Mesendoderm (in vitro differentiated cells): Measurements from ENCODE around the gene ATP5MC2.
"Not testable (repeated sequence)": the region's sequence is repeated elsewhere in the genome, so short reads cannot be mapped to it uniquely, and the experiment has no call there.

Source experiments
- DNase-seq: peaks from one replicate; pipeline ENCODE4 v3.0.0; 2013
- H2AK5ac ChIP-seq: 2 replicates; pipeline ENCODE4 v1.6.1; 2013; ENCODE audit warnings: low read length, inconsistent platforms
- H2BK120ac ChIP-seq: 2 replicates; pipeline ENCODE4 v1.6.1; 2013; ENCODE audit warnings: low read depth, mild to moderate bottlenecking, low read length, moderate library complexity, mixed read lengths
- H2BK15ac ChIP-seq: replicated peaks from 2 replicates; pipeline ENCODE4 v1.6.1; 2013; ENCODE audit warnings: low read depth, mild to moderate bottlenecking, moderate library complexity
- H2BK5ac ChIP-seq: 2 replicates; pipeline ENCODE4 v1.6.1; 2013; ENCODE audit warnings: low read length, inconsistent platforms
- H3K18ac ChIP-seq: 2 replicates; pipeline ENCODE4 v1.6.1; 2013; ENCODE audit warnings: mild to moderate bottlenecking, low read length, mixed read lengths
- H3K23ac ChIP-seq: one replicate; pipeline ENCODE4 v1.6.1; 2013; ENCODE audit warnings: low read length
- H3K27ac ChIP-seq: 2 replicates; pipeline ENCODE4 v1.5.1; 2013; ENCODE audit warnings: low read depth, mild to moderate bottlenecking, inconsistent platforms, low read length, moderate library complexity
- H3K27me3 ChIP-seq: 2 replicates; pipeline ENCODE4 v1.6.1; 2013; ENCODE audit warnings: low read length, control low read depth, mild to moderate bottlenecking, inconsistent platforms; ENCODE audit not compliant: insufficient read depth, poor library complexity
- H3K36me3 ChIP-seq: 2 replicates; pipeline ENCODE4 v1.6.1; 2013; ENCODE audit warnings: low read length, inconsistent platforms; ENCODE audit not compliant: control insufficient read depth, insufficient read depth
- H3K4ac ChIP-seq: one replicate; pipeline ENCODE4 v1.6.1; 2013; ENCODE audit warnings: low read depth, mild to moderate bottlenecking, low read length, moderate library complexity
- H3K4me1 ChIP-seq: 2 replicates; pipeline ENCODE4 v1.6.1; 2013; ENCODE audit warnings: low read depth, low read length, inconsistent platforms; ENCODE audit not compliant: control insufficient read depth
- H3K4me2 ChIP-seq: 2 replicates; pipeline ENCODE4 v1.6.1; 2013; ENCODE audit warnings: low read length
- H3K4me3 ChIP-seq: 2 replicates; pipeline ENCODE4 v1.5.1; 2013; ENCODE audit warnings: mild to moderate bottlenecking, low read length
- H3K56ac ChIP-seq: one replicate; pipeline ENCODE4 v1.6.1; 2013; ENCODE audit warnings: low read length
- H3K79me1 ChIP-seq: 2 replicates; pipeline ENCODE4 v1.6.1; 2013; ENCODE audit warnings: low read length, inconsistent platforms
- H3K79me2 ChIP-seq: 2 replicates; pipeline ENCODE4 v1.6.1; 2013; ENCODE audit warnings: mild to moderate bottlenecking, low read length; ENCODE audit not compliant: control insufficient read depth, insufficient read depth
- H3K9ac ChIP-seq: 2 replicates; pipeline ENCODE4 v1.6.1; 2013; ENCODE audit warnings: low read length, inconsistent platforms
- H4K5ac ChIP-seq: one replicate; pipeline ENCODE4 v1.6.1; 2013; ENCODE audit warnings: low read length
- H4K8ac ChIP-seq: one replicate; pipeline ENCODE4 v1.6.1; 2013; ENCODE audit warnings: low read depth, mild to moderate bottlenecking, control low read depth, low read length, moderate library complexity
- WGBS: extraction: QIAGEN DNeasy Blood & Tissue Kit; methylation state at CpG from one replicate; pipeline ENCODE4 v1.1.7; 2013; ENCODE audit warnings: low lambda C conversion rate, missing lambda C conversion rate; ENCODE audit not compliant: insufficient coverage; ENCODE audit errors: extremely low coverage; 5-methylcytosine and 5-hydroxymethylcytosine counted together

Gene ATP5MC2

DNA sequence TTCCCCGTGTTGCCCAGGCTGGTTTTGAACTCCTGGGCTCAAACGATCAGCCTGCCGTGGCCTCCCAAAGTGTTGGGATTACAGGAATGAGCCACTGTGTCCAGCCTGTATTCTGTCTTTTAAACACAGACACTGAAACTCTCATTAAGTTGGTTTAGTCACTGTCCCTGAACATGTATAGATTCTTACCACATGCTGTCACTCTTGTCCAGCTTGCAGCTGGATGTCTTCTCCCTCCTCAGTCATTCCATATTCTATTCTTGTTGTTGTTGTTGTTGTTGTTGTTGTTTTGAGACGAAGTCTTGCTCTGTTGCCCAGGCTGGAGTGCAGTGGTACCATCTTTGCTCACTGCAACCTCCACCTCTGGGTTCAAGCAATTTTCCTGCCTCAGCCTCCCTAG is 12.3 kb upstream of the ATP5MC2 start:
- H3K79me2 ChIP-seq: no peaks in the 10 kb centered on the region
- H3K27ac ChIP-seq: no peak overlapping the region
- H3K56ac ChIP-seq: no peak overlapping the region
- H4K5ac ChIP-seq: no peak overlapping the region
- H2BK5ac ChIP-seq: no peak overlapping the region
- H3K18ac ChIP-seq: no peak overlapping the region
- H3K79me1 ChIP-seq: no peaks in the 10 kb centered on the region
- H3K4me1 ChIP-seq: no peaks in the 10 kb centered on the region
- H3K36me3 ChIP-seq: no peaks in the 10 kb centered on the region
- H3K9ac ChIP-seq: no peak overlapping the region
- H2BK15ac ChIP-seq: no peak overlapping the region
- no peak overlapping the region for H2BK120ac ChIP-seq
- DNase-seq: no peak
- WGBS: no CpG with 5 or more reads among the region's 4 CpGs
- no peak overlapping the region for H3K4me2 ChIP-seq
- H3K27me3 ChIP-seq: no peaks in the 10 kb centered on the region
- no peak overlapping the region for H3K4ac ChIP-seq
- H3K4me3 ChIP-seq: no peak overlapping the region
- no peak overlapping the region for H3K23ac ChIP-seq
- no peak overlapping the region for H2AK5ac ChIP-seq
- H4K8ac ChIP-seq: no peak overlapping the region

DNA sequence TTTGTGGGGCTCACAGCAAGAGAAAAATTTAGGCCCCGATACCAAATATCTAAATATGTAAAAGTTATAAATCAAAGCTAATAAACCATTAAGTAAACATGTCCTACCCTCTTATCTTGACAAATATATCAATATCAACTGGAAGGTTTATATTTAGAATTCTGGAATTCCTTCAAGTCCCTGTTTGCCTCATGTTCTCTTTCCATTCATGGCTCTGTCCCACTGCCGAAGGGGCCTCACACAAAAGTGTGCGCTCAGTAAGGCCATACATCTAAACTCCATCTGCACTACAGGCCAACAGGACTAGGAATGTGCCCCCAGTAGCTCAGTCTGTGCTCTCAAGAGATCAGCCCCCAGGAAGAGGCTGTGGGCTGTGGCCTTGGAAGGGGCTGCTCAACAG is 10.6 kb upstream of the ATP5MC2 start:
- Histone ChIP-seq H2AK5ac (no peak overlapping the region), H3K4me3 (no peak overlapping the region), H3K56ac (no peak overlapping the region), H3K9ac (no peak overlapping the region), H3K79me1 (no peaks in the 10 kb centered on the region), H4K5ac (no peak overlapping the region), H3K4me1 (no peaks in the 10 kb centered on the region), H3K4ac (no peak overlapping the region), H3K4me2 (no peak overlapping the region), H2BK15ac (no peak overlapping the region), H4K8ac (no peak overlapping the region), H2BK120ac (no peak overlapping the region), H3K27ac (no peak overlapping the region), H3K23ac (no peak overlapping the region), H2BK5ac (no peak overlapping the region), H3K27me3 (no peaks in the 10 kb centered on the region), H3K79me2 (no peaks in the 10 kb centered on the region), H3K36me3 (no peaks in the 10 kb centered on the region), H3K18ac (no peak overlapping the region)
- DNase-seq: no peak
- no CpG with 5 or more reads among the region's 3 CpGs for WGBS

DNA sequence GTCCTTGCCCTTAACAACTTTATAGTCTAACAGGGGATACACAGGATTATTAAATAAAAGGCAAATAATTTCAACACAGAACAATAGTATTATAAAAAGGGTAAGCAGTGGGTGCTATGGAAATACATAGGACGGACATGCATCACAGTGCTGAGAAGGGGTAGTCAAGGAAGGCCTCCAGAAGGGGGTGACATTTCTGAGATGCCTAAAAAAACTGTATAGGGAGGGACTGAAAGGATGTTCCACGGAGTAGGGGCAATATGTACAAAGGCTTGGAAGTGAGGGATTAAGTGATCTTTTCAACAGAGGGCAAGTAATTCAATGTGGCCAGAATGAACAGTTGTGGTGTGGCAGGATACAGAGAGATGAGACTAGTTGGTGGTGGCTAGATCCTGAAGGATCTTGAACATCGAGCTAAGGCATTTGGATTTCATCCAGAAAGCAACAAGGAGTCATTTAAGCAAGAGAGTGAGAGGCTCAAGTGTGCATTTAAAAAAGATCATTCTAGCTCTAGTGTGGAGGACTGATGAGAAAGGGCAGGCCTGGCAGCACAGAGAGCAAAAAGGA is 8.9 kb upstream of the ATP5MC2 start:
- DNase-seq: no peak
- H3K4me3 ChIP-seq: no peak overlapping the region
- no peak overlapping the region for H2BK120ac ChIP-seq
- no peak overlapping the region for H3K4ac ChIP-seq
- H3K79me1 ChIP-seq: no peaks in the 10 kb centered on the region
- H3K79me2 ChIP-seq: no peaks in the 10 kb centered on the region
- H2BK5ac ChIP-seq: no peak overlapping the region
- no peak overlapping the region for H4K5ac ChIP-seq
- H3K18ac ChIP-seq: no peak overlapping the region
- H3K56ac ChIP-seq: no peak overlapping the region
- no peaks in the 10 kb centered on the region for H3K27me3 ChIP-seq
- WGBS: no CpG with 5 or more reads among the region's 3 CpGs
- no peaks in the 10 kb centered on the region for H3K4me1 ChIP-seq
- no peak overlapping the region for H4K8ac ChIP-seq
- H3K36me3 ChIP-seq: no peaks in the 10 kb centered on the region
- no peak overlapping the region for H2AK5ac ChIP-seq
- H3K9ac ChIP-seq: no peak overlapping the region
- no peak overlapping the region for H3K23ac ChIP-seq
- no peak overlapping the region for H3K4me2 ChIP-seq
- no peak overlapping the region for H2BK15ac ChIP-seq
- H3K27ac ChIP-seq: no peak overlapping the region

DNA sequence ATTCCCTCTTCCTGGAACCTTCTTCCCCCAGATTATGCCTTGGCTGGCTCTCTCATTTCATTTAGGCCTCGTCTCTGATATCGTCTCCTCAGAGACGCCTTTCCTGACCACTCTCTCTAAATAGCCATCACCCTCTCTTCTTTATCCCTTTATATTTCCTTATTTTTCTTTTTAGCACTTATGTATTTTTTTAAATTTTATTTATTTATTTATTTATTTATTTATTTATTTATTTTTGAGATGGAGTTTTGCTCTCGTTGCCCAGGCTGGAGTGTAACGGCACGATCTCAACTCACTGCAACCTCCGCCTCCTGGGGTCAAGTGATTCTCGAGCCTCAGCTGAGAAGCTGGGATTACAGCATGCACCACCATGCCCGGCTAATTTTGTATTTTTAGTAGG is 8.1 kb upstream of the ATP5MC2 start:
- DNase-seq: no peak
- Histone ChIP-seq H3K4me1 (no peaks in the 10 kb centered on the region), H3K36me3 (no peaks in the 10 kb centered on the region), H4K5ac (no peak overlapping the region), H2AK5ac (no peak overlapping the region), H4K8ac (no peak overlapping the region), H2BK120ac (no peak overlapping the region), H3K79me2 (no peaks in the 10 kb centered on the region), H3K27me3 (no peaks in the 10 kb centered on the region), H3K56ac (no peak overlapping the region), H3K27ac (no peak overlapping the region), H3K4ac (no peak overlapping the region), H3K18ac (no peak overlapping the region), H2BK5ac (no peak overlapping the region), H3K9ac (no peak overlapping the region), H3K23ac (no peak overlapping the region), H3K79me1 (no peaks in the 10 kb centered on the region), H2BK15ac (no peak overlapping the region), H3K4me3 (no peak overlapping the region), H3K4me2 (no peak overlapping the region)
- WGBS: no CpG with 5 or more reads among the region's 9 CpGs

DNA sequence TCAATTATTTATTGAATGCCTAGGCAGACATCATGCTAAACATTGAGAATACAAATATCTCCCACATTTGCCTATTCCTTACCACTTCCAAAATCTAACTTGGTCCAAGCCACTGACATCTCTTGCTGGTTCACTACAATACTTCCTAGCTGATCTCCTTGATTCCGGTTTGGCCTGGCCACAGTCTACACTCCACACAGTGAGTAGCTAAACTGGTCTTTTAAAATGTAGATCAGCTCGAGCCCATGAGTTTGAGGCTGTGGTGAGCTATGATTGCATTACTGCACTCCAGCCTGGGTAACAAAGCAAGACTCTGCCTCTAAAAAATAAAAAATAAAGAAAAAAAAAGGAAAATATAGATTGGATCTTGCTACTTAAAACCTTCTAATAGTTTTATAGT is 7.6 kb upstream of the ATP5MC2 start:
- peak overlapping the region; percentile 15 for H3K56ac ChIP-seq
- no peaks in the 10 kb centered on the region for H3K36me3 ChIP-seq
- H4K8ac ChIP-seq: no peak overlapping the region
- no peaks in the 10 kb centered on the region for H3K4me1 ChIP-seq
- H3K23ac ChIP-seq: no peak overlapping the region
- H3K79me1 ChIP-seq: no peaks in the 10 kb centered on the region
- H3K4me3 ChIP-seq: no peak overlapping the region
- no peak overlapping the region for H3K4ac ChIP-seq
- H3K27me3 ChIP-seq: no peaks in the 10 kb centered on the region
- H3K4me2 ChIP-seq: no peak overlapping the region
- H3K18ac ChIP-seq: no peak overlapping the region
- H2BK15ac ChIP-seq: no peak overlapping the region
- no CpG with 5 or more reads among the region's 2 CpGs for WGBS
- H2BK5ac ChIP-seq: no peak overlapping the region
- no peak for DNase-seq
- no peaks in the 10 kb centered on the region for H3K79me2 ChIP-seq
- no peak overlapping the region for H4K5ac ChIP-seq
- no peak overlapping the region for H2AK5ac ChIP-seq
- H3K27ac ChIP-seq: no peak overlapping the region
- no peak overlapping the region for H2BK120ac ChIP-seq
- H3K9ac ChIP-seq: no peak overlapping the region

DNA sequence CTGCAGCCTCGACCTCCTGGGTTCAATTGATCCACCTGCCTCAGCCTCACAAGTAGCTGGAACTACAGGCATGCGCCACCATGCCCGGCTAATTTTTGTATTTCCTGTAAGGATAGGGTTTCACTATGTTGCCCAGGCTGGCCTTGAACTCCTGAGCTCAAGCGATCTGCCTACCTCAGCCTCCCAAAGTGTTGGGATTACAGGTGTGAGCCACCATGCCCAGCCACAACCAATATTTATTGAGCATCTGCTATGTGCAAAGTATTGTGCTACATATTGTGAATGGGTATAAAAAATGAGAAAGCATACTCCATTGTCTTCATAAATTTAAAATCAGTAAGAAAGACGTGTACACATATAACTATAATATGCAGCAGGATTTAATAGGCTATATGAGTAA is 4.2 kb upstream of the ATP5MC2 start:
- H3K9ac ChIP-seq, H3K79me1 ChIP-seq, H3K56ac ChIP-seq, H4K5ac ChIP-seq, H3K4ac ChIP-seq, H4K8ac ChIP-seq, H3K4me3 ChIP-seq, H3K23ac ChIP-seq, H3K27me3 ChIP-seq, H3K27ac ChIP-seq, H3K36me3 ChIP-seq, H3K18ac ChIP-seq, H2BK120ac ChIP-seq, H3K4me2 ChIP-seq, H2BK5ac ChIP-seq, H2BK15ac ChIP-seq, H3K79me2 ChIP-seq, DNase-seq, H2AK5ac ChIP-seq, H3K4me1 ChIP-seq: not testable (repeated sequence)
- WGBS: no CpG with 5 or more reads among the region's 5 CpGs
